NCI-H446 treated with DMSO at 0.1 percent for 48 hours (cell line): ENCODE results near the gene ZNF469.
"Not testable (repeated sequence)": the region's sequence is repeated elsewhere in the genome, so short reads cannot be mapped to it uniquely, and the experiment has no call there.

Source experiments
- DNase-seq: peaks from one replicate; lab custom pipeline; 2025; lab: John Stamatoyannopoulos, UW

The ZNF469 gene

GRCh38 chr16:88360401-88360800, 22.4 kb upstream of the ZNF469 start:
- not testable (repeated sequence) for DNase-seq

GRCh38 chr16:88360999-88361398, 21.8 kb upstream of the ZNF469 start:
- DNase-seq: no peak

- no peak for DNase-seq
Observed at GRCh38 chr16:88361775-88362174, 21.0 kb upstream of the ZNF469 start.

GRCh38 chr16:88363239-88363891, 19.4 kb upstream of the ZNF469 start:
- no peak for DNase-seq

- DNase-seq: no peak
Observed at GRCh38 chr16:88365244-88365865, 17.4 kb upstream of the ZNF469 start.

- DNase-seq: no peak
Observed at GRCh38 chr16:88366032-88366703, 16.6 kb upstream of the ZNF469 start.

- no peak for DNase-seq
Observed at GRCh38 chr16:88366704-88367047, 16.1 kb upstream of the ZNF469 start.

GRCh38 chr16:88367560-88367959, 15.2 kb upstream of the ZNF469 start:
- DNase-seq: no peak

- no peak for DNase-seq
Observed at GRCh38 chr16:88368036-88368435, 14.7 kb upstream of the ZNF469 start.

- no peak for DNase-seq
Observed at GRCh38 chr16:88368994-88369393, 13.8 kb upstream of the ZNF469 start.

- no peak for DNase-seq
Observed at GRCh38 chr16:88369447-88370008, 13.2 kb upstream of the ZNF469 start.

GRCh38 chr16:88370365-88370764, 12.4 kb upstream of the ZNF469 start:
- DNase-seq: no peak

- no peak for DNase-seq
Observed at GRCh38 chr16:88372522-88372921, 10.2 kb upstream of the ZNF469 start.

- DNase-seq: no peak
Observed at GRCh38 chr16:88373211-88373610, 9.5 kb upstream of the ZNF469 start.

GRCh38 chr16:88373927-88374492, 8.7 kb upstream of the ZNF469 start:
- no peak for DNase-seq

GRCh38 chr16:88374736-88375135, 8.0 kb upstream of the ZNF469 start:
- no peak for DNase-seq

- DNase-seq: no peak
Observed at GRCh38 chr16:88375236-88375975, 7.4 kb upstream of the ZNF469 start.

GRCh38 chr16:88375996-88376834, 6.5 kb upstream of the ZNF469 start:
- no peak for DNase-seq

- DNase-seq: no peak
Observed at GRCh38 chr16:88376835-88377726, 5.7 kb upstream of the ZNF469 start.

GRCh38 chr16:88377961-88378360, 4.8 kb upstream of the ZNF469 start:
- DNase-seq: no peak
